ENCODE data around the gene SPCS3.

DNA sequence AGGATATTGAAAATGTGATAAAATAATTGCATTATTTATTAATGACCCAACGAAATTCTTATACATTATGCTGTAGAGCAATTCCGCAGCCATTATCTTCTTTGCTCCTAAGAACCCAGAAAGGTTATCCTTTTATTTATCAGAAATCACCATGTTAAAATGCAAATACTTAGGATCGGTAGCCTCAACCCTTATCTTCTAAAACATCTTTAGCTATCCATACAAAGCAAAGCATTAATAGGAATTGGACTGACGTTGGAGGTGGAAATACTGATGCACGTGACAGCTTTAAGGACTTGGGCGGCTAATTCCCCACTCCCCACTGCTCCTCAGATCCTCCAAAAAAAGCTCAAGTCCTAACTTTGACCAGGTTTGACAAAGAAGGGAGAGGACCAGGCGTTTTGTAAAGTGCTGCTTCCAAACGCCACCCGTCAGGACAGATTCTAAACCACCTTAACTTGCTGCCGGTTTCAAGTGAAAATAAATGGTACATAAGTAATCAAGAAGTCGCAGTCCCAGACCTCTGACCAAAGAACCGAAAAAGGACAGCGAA lies 539 bp upstream of the SPCS3 start:
- TF ChIP-seq CTCF (IDR thresholded peaks at IDR 0.05) (no peak), POLR2A (IDR thresholded peaks at IDR 0.05) (peak; percentile 31 to 51)

Measured in sigmoid colon (tissue), 3 donors.